Osteoblast (primary cell): ENCODE measurements around the gene GRPR. TPM values are rescaled to one million over a fixed set of nuclear protein-coding genes. Genes with fewer than 3 reads are reported as not detected.
"Not testable (repeated sequence)": the region's sequence is repeated elsewhere in the genome, so short reads cannot be mapped to it uniquely, and the experiment has no call there.

ENCODE experiments used
- DNase-seq: peaks from one replicate; pipeline ENCODE4 v3.0.0; 2011; ENCODE audit warnings: low spot score, mixed read lengths; ENCODE audit not compliant: insufficient read length; ENCODE audit errors: missing footprints
- H2AFZ ChIP-seq: 2 replicates; pipeline ENCODE4 v1.6.0; 2011; ENCODE audit warnings: mild to moderate bottlenecking, low read length
- H3K27ac ChIP-seq: 2 replicates; pipeline ENCODE4 v1.5.1; 2011; ENCODE audit warnings: mild to moderate bottlenecking, low read depth, low read length, moderate library complexity
- H3K27me3 ChIP-seq: 2 replicates; pipeline ENCODE4 v1.6.0; 2012; ENCODE audit warnings: mild to moderate bottlenecking, control low read depth, inconsistent platforms, low read length, moderate library complexity; ENCODE audit not compliant: insufficient read depth
- H3K36me3 ChIP-seq: 2 replicates; pipeline ENCODE4 v1.5.1; 2011; ENCODE audit warnings: mild to moderate bottlenecking, low read length, control low read depth, moderate library complexity; ENCODE audit not compliant: insufficient read depth
- H3K4me1 ChIP-seq: 2 replicates; pipeline ENCODE4 v1.5.1; 2011; ENCODE audit warnings: mild to moderate bottlenecking, low read length, control low read depth, moderate library complexity; ENCODE audit not compliant: insufficient read depth
- H3K4me2 ChIP-seq: 2 replicates; pipeline ENCODE4 v1.6.0; 2011; ENCODE audit warnings: mild to moderate bottlenecking, low read length; ENCODE audit not compliant: insufficient read depth
- H3K4me3 ChIP-seq: fragments of 200-600 bp; sonication (generic); 3 replicates; pipeline ENCODE4 v1.5.1; 2012; ENCODE audit warnings: mild to moderate bottlenecking, low read length, inconsistent platforms; ENCODE audit not compliant: insufficient read depth
- H3K79me2 ChIP-seq: 2 replicates; pipeline ENCODE4 v1.6.0; 2012; ENCODE audit warnings: mild to moderate bottlenecking, low read length, control low read depth, inconsistent platforms; ENCODE audit not compliant: insufficient read depth
- H3K9me3 ChIP-seq: 2 replicates; pipeline ENCODE4 v1.5.1; 2011; ENCODE audit warnings: low read depth, low read length, control low read depth
- H4K20me1 ChIP-seq: 2 replicates; pipeline ENCODE4 v1.6.0; 2012; ENCODE audit warnings: mild to moderate bottlenecking, low read length, control low read depth; ENCODE audit not compliant: insufficient read depth
- CTCF ChIP-seq: IDR thresholded peaks from 2 replicates; pipeline ENCODE4 v1.5.1; 2011; ENCODE audit warnings: mild to moderate bottlenecking, low read depth, low read length, moderate library complexity; ENCODE audit errors: extremely low read depth
- total RNA-seq: library from RNA; depleted of rRNA; stranded (reverse); fragments of >200 nt; gene quantifications from 2 replicates; pipeline ENCODE4 v1.2.3, GENCODE V29; 2012

The GRPR gene
- total RNA-seq, 1 donor: not detected

DNA sequence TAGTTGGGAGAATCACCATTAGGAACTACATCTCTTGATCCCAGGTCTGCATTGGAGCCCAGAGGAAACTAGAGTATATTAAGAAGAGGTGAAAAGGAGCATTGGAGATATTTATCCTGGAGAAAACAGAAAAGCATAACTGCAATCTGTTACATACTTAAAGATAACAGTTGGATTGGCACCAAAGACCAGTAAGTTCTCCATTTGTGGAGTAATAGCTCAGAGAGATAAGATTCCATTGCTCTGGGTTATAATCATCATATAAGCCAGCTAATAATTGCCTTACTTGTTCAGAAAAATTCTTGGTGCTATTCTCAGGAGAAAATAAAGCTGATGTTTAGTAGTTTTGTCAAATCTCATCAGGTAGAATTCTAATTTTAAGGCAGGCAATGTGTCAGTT is 20.6 kb downstream of the GRPR start:
- no peak overlapping the region for H2AFZ ChIP-seq
- H3K9me3 ChIP-seq: no peaks in the 10 kb centered on the region
- no peak for DNase-seq
- no peaks in the 10 kb centered on the region for H3K79me2 ChIP-seq
- no peak overlapping the region for H3K4me3 ChIP-seq
- H3K27me3 ChIP-seq: peaks cover 2% of the 10 kb centered on the region
- no peaks in the 10 kb centered on the region for H3K4me1 ChIP-seq
- TF ChIP-seq CTCF: no peak
- no peak overlapping the region for H3K4me2 ChIP-seq
- H4K20me1 ChIP-seq: no peaks in the 10 kb centered on the region
- H3K36me3 ChIP-seq: no peaks in the 10 kb centered on the region
- no peak overlapping the region for H3K27ac ChIP-seq

DNA sequence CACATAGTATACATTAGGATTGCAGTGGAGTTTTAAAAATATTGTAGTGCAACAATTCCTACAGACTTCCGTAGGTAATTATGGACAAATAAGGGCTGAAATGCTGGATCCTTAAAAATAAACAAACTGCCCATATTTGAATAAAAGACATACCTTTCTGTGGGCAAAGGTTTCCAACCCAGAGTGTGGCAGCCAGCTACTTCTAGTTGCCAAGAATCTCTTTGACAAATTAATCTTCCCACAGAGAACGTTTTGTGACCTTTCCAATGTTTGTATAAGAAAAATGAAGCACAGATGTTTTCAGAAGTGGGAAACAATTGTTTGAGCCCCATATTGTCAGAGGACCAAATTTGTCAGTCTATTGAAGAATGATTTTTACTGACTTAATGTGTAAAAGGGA is 21.1 kb downstream of the GRPR start:
- no peak for DNase-seq
- Histone ChIP-seq H3K36me3 (no peaks in the 10 kb centered on the region), H3K27ac (no peak overlapping the region), H3K27me3 (peaks cover 2% of the 10 kb centered on the region), H4K20me1 (no peaks in the 10 kb centered on the region), H2AFZ (no peak overlapping the region), H3K79me2 (no peaks in the 10 kb centered on the region), H3K9me3 (no peaks in the 10 kb centered on the region), H3K4me1 (no peaks in the 10 kb centered on the region), H3K4me3 (no peak overlapping the region), H3K4me2 (no peak overlapping the region)
- no peak for TF ChIP-seq CTCF

DNA sequence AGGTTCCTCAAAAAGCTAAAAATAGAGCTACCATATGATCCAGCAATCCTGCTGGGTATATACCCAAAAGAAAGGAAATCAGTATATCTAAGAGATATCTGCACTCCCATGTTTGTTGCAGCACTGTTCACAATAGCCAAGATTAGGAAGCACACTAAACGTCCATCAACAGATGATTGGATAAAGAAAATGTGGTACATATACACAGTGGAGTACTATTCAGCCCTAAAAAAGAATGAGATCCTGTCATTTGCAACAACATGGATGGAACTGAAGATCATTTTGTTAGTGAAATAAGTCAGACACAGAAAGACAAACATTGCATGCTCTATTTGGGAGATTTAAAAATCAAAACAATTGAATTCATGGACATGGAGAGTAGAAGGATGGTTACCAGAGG is 21.7 kb downstream of the GRPR start:
- not testable (repeated sequence) for DNase-seq, H3K9me3 ChIP-seq, H3K4me1 ChIP-seq, H3K27ac ChIP-seq, H3K27me3 ChIP-seq, H2AFZ ChIP-seq, H3K36me3 ChIP-seq, H3K4me3 ChIP-seq, H3K4me2 ChIP-seq, H4K20me1 ChIP-seq, H3K79me2 ChIP-seq

DNA sequence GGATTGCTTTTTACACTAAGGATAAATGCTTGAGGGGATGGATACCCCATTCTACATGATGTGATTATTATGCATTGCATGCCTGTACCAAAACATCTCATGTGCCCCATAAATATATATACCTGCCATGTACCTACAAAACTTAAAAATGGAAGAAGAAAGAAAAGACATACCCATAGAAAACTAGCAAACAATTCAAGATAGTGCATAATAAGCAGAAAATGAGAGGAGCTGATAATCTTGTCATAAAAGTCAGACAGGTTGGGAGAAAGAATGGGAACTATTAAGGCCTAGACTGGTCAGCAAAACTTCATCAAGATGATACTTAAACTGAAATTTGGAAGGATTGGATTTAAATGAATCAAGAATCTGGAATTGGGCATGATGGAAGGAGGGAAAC is 22.3 kb downstream of the GRPR start:
- no peak for TF ChIP-seq CTCF
- no peak for DNase-seq
- Histone ChIP-seq H3K4me1 (no peaks in the 10 kb centered on the region), H3K79me2 (no peaks in the 10 kb centered on the region), H3K4me3 (no peak overlapping the region), H3K27ac (no peak overlapping the region), H3K9me3 (no peaks in the 10 kb centered on the region), H2AFZ (no peak overlapping the region), H3K36me3 (no peaks in the 10 kb centered on the region), H3K4me2 (no peak overlapping the region), H4K20me1 (no peaks in the 10 kb centered on the region), H3K27me3 (no peaks in the 10 kb centered on the region)

DNA sequence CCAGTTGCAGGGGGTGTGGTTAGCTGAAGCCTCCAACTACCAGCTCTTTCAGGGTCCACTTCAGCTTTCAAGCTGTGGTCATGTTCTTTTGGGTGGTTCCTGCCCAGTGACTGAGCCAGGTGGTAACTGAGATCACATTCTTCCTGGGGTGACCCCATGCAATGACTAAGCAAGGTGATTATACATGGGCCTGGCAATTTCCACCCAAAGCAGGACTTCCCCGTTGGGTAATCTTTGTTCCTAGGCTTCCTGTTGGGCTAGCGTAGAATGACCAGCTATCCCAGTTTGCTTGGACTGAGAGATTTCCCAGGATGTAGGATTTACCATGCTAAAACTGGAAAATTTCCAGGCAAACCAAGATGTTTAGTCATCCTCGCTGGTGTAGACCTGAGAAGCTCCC is 25.5 kb downstream of the GRPR start:
- DNase-seq: no peak
- no peaks in the 10 kb centered on the region for H3K79me2 ChIP-seq
- no peak overlapping the region for H2AFZ ChIP-seq
- H3K27me3 ChIP-seq: no peaks in the 10 kb centered on the region
- no peak overlapping the region for H3K4me3 ChIP-seq
- no peak for TF ChIP-seq CTCF
- H3K4me1 ChIP-seq: no peaks in the 10 kb centered on the region
- H3K9me3 ChIP-seq: no peaks in the 10 kb centered on the region
- H4K20me1 ChIP-seq: no peaks in the 10 kb centered on the region
- no peak overlapping the region for H3K4me2 ChIP-seq
- no peak overlapping the region for H3K27ac ChIP-seq
- no peaks in the 10 kb centered on the region for H3K36me3 ChIP-seq
